Esophagus muscularis mucosa (tissue), 4 donors: Measurements from ENCODE around the gene RNASET2. TPM values are rescaled to one million over a fixed set of nuclear protein-coding genes. Genes with fewer than 3 reads are reported as not detected.
"Not testable (repeated sequence)": the region's sequence is repeated elsewhere in the genome, so short reads cannot be mapped to it uniquely, and the experiment has no call there.

Experiments
- DNase-seq: peaks from one replicate; pipeline ENCODE4 v3.0.0-alpha.2; 2017; ENCODE audit errors: extremely low spot score
- H3K27ac ChIP-seq, 4 donors: fragments of 200-600 bp; sonication (generic); replicated peaks in 1 of 4; 1 replicate in 3 of 4; 2 replicates in 1 of 4; pipeline ENCODE4 v1.5.1; 2016 to 2019; ENCODE audit warnings: mild to moderate bottlenecking in 1 of 4
- H3K27me3 ChIP-seq, 4 donors: fragments of 200-600 bp; sonication (generic); one replicate each; pipeline versions ENCODE4 v1.5.1 to v1.6.0; 2016 to 2019
- H3K36me3 ChIP-seq, 4 donors: fragments of 200-600 bp; sonication (generic); one replicate each; pipeline ENCODE4 v1.5.1; 2016 to 2019
- H3K4me1 ChIP-seq, 4 donors: fragments of 200-600 bp; sonication (generic); one replicate each; pipeline ENCODE4 v1.5.1; 2016 to 2019
- H3K4me3 ChIP-seq, 4 donors: fragments of 200-600 bp; sonication (generic); 1 replicate in 2 of 4; 2 replicates in 2 of 4; pipeline ENCODE4 v1.5.1; 2016 to 2019; ENCODE audit warnings: mild to moderate bottlenecking in 4 of 4, moderate library complexity in 1 of 4
- H3K9me3 ChIP-seq, 4 donors: fragments of 200-600 bp; sonication (generic); 1 replicate in 3 of 4; 2 replicates in 1 of 4; pipeline ENCODE4 v1.5.1; 2016 to 2019
- CTCF ChIP-seq, 3 experiments: fragments of 200-600 bp in 2 of 3; fragments of 450-650 bp in 1 of 3; sonication (generic) in 2 of 3; IDR thresholded peaks; one replicate each; pipeline ENCODE4 v1.5.1; 2017 to 2019; ENCODE audit warnings: antibody characterized with exemption in 3 of 3, mild to moderate bottlenecking in 2 of 3, moderate library complexity in 1 of 3
- EP300 ChIP-seq: sonication (generic); formaldehyde crosslinking; IDR thresholded peaks from one replicate; pipeline ENCODE4 v1.6.1; 2017; ENCODE audit warnings: antibody characterized with exemption
- POLR2A ChIP-seq: fragments of 450-650 bp; IDR thresholded peaks from one replicate; pipeline ENCODE4 v1.6.1; 2017; ENCODE audit warnings: antibody characterized with exemption, moderate library complexity, mild to moderate bottlenecking, low read depth
- POLR2AphosphoS5 ChIP-seq, 2 donors: sonication (generic); formaldehyde crosslinking; IDR thresholded peaks; one replicate each; pipeline ENCODE4 v1.6.1; 2017; ENCODE audit warnings: antibody characterized with exemption in 2 of 2
- WGBS: methylation state at CpG from one replicate; pipeline ENCODE4 v1.1.5; 2018; 5-methylcytosine and 5-hydroxymethylcytosine counted together
- intact Hi-C: fragments of 100-400 bp; cut with DNase I; formaldehyde crosslinking; loops from one replicate; pipeline ENCODE4 v1.15.1; 2023
- total RNA-seq, 4 donors: library from RNA; depleted of rRNA; stranded (reverse); fragments of >200 nt; gene quantifications; one replicate each; pipeline versions ENCODE4 v1.1.0 to v1.2.1, GENCODE V29; 2016

The RNASET2 gene
- total RNA-seq, 4 donors from 2014 or later = 24.1 to 54.5 (median 30.4) TPM

- Histone ChIP-seq H3K36me3 (no peaks in the 10 kb centered on the region), H3K4me3 (no peak overlapping the region), H3K27ac (no peak overlapping the region), H3K4me1 (peaks cover 0 to 8% (median 3%) of the 10 kb centered on the region in 4 donors), H3K9me3 (no peaks in the 10 kb centered on the region), H3K27me3 (peaks cover 0 to 3% (median 0%) of the 10 kb centered on the region in 4 donors)
- no peak for TF ChIP-seq POLR2AphosphoS5 (IDR thresholded peaks at IDR 0.05)
- TF ChIP-seq CTCF (IDR thresholded peaks at IDR 0.05) = no peak
- TF ChIP-seq POLR2A = no peak
- no peak for TF ChIP-seq EP300
- WGBS = 92% methylated on average over 32 of the region's 33 CpGs
- peak; percentile 81 for DNase-seq
- intact Hi-C loops = no loop called here
These were observed 54.1 kb downstream of the RNASET2 start for GRCh38 chr6:166902211-166902755.

DNA sequence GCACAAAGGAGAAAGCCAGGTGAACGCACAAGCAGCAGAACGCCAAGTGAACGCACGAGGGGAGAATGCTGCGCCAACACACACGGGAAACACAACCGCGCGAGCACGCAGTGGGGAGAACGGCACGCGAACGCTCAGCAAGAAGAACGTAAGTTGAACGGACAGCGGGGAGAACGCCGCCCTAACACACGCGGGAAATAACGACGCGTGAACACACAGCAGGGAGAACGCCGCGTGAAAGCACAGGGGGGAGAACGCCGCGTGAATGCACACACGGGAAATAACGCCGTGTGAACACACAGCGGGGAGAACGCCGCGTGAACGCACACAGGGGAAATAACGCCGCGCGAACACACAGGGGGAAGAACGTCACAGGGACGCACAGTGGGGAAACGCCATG is 54.7 kb downstream of the RNASET2 start:
- no peaks in the 10 kb centered on the region for H3K36me3 ChIP-seq
- no peak overlapping the region for H3K27ac ChIP-seq
- no peak for TF ChIP-seq POLR2AphosphoS5 (IDR thresholded peaks at IDR 0.05)
- H3K4me3 ChIP-seq = no peak overlapping the region
- H3K9me3 ChIP-seq = no peaks in the 10 kb centered on the region
- DNase-seq = peak; percentile 53
- 94% methylated on average over 45 of the region's 45 CpGs for WGBS
- H3K4me1 ChIP-seq = peaks cover 0 to 8% (median 3%) of the 10 kb centered on the region in 4 donors
- intact Hi-C loops = no loop called here
- H3K27me3 ChIP-seq = peaks cover 0 to 3% (median 0%) of the 10 kb centered on the region in 4 donors

- WGBS = 93% methylated on average over 53 of the region's 53 CpGs
- no peaks in the 10 kb centered on the region for H3K36me3 ChIP-seq
- no peak overlapping the region for H3K4me3 ChIP-seq
- DNase-seq = peak; percentile 21
- TF ChIP-seq EP300 = no peak
- no peak for TF ChIP-seq CTCF (IDR thresholded peaks at IDR 0.05)
- no peak for TF ChIP-seq POLR2A
- no peak for TF ChIP-seq POLR2AphosphoS5 (IDR thresholded peaks at IDR 0.05)
- no peaks in the 10 kb centered on the region for H3K9me3 ChIP-seq
- no peak overlapping the region for H3K27ac ChIP-seq
- intact Hi-C loops = no loop called here
- H3K27me3 ChIP-seq = peaks cover 0 to 3% (median 0%) of the 10 kb centered on the region in 4 donors
- H3K4me1 ChIP-seq = peaks cover 0 to 8% (median 3%) of the 10 kb centered on the region in 4 donors
These were observed 55.3 kb downstream of the RNASET2 start for GRCh38 chr6:166900956-166901607.

DNA sequence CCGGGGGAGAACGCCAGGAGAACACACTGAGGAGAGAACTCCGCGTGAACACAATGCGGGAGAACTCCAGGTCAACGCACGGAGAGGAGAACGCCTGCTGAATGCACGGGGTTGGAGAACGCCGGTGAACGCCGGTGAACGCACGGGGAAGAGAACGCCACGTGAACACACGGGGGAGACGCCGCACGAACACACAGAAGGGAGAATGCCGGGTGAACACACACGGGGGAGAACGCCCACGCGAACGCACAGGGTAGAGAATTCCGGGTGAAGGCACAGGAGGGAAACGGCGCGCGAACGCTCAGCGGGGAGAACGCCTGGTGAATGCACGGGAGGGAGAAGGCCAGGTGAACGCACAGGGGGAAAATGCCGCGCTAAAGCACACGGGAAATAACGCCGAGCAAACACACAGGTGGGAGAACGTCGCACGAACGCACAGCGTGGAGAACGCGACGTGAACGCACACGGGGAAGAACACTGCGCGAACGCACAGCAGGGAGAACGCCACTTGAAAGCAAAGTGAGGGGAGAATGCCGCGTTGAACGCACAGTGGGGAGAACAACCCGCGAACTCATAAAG is 56.1 kb downstream of the RNASET2 start:
- Histone ChIP-seq H3K36me3 (no peaks in the 10 kb centered on the region), H3K27me3 (peaks cover 0 to 3% (median 0%) of the 10 kb centered on the region in 4 donors), H3K4me3 (no peak overlapping the region), H3K27ac (no peak overlapping the region), H3K4me1 (peaks cover 0 to 8% (median 3%) of the 10 kb centered on the region in 4 donors), H3K9me3 (no peaks in the 10 kb centered on the region)
- 94% methylated on average over 61 of the region's 61 CpGs for WGBS
- DNase-seq = peak; percentile 50
- TF ChIP-seq POLR2AphosphoS5 (IDR thresholded peaks at IDR 0.05) (no peak), POLR2A (no peak), EP300 (no peak), CTCF (IDR thresholded peaks at IDR 0.05) (no peak)
- intact Hi-C loops = no loop called here

DNA sequence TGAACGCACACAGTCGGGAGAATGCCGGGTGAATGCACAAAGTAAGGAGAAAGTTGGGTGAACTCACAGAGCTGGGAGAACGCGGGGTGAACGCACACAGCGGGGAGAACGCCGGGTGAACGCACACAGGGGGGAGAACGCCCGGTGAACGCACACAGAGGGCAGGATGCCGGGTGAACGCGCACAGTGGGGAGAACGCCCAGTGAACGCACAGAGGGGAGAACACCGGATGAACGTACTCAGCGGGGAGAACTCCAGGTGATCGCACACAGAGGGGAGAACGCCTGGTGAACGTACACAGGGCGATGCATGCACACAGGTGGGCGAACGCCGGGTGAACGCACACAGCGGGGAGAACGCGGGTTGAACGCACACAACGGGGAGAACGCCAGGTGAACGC is 57.4 kb downstream of the RNASET2 start:
- WGBS = 94% methylated on average over 36 of the region's 36 CpGs
- Histone ChIP-seq H3K4me3 (no peak overlapping the region), H3K4me1 (peaks cover 0 to 2% (median 0%) of the 10 kb centered on the region in 4 donors), H3K36me3 (no peaks in the 10 kb centered on the region), H3K9me3 (no peaks in the 10 kb centered on the region), H3K27me3 (no peaks in the 10 kb centered on the region), H3K27ac (no peak overlapping the region)
- TF ChIP-seq POLR2AphosphoS5 (IDR thresholded peaks at IDR 0.05) (no peak), EP300 (no peak), CTCF (IDR thresholded peaks at IDR 0.05) (no peak), POLR2A (no peak)
- intact Hi-C loops = no loop called here
- DNase-seq = no peak

DNA sequence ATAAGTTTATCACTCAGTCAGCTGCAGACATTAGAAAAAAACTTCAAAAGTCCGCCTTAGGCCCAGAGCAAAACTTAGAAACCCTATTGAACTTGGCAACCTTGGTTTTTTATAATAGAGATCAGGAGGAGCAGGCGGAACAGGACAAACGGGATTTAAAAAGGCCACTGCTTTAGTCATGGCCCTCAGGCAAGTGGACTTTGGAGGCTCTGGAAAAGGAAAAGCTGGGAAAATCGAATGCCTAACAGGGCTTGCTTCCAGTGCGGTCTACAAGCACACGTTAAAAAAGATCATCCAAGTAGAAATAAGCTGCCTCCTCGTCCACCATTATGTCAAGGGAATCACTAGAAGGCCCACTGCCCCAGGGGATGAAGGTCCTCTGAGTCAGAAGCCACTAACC is 61.7 kb downstream of the RNASET2 start:
- 92% methylated on average over 7 of the region's 7 CpGs for WGBS
- H3K4me3 ChIP-seq, H3K9me3 ChIP-seq, DNase-seq, H3K4me1 ChIP-seq, H3K27me3 ChIP-seq, H3K36me3 ChIP-seq, intact Hi-C loops, H3K27ac ChIP-seq: not testable (repeated sequence)

GRCh38 chr6:166892472-166892871 is 63.9 kb downstream of the RNASET2 start:
- intact Hi-C loops, H3K4me3 ChIP-seq, DNase-seq, H3K36me3 ChIP-seq, H3K27me3 ChIP-seq, H3K4me1 ChIP-seq, H3K9me3 ChIP-seq, H3K27ac ChIP-seq: not testable (repeated sequence)
- 64% methylated on average over 5 of the region's 5 CpGs for WGBS

- DNase-seq, H3K4me1 ChIP-seq, H3K27me3 ChIP-seq, H3K9me3 ChIP-seq, H3K4me3 ChIP-seq, H3K27ac ChIP-seq, intact Hi-C loops, H3K36me3 ChIP-seq: not testable (repeated sequence)
- 56% methylated on average over 3 of the region's 4 CpGs for WGBS
These were observed 69.6 kb downstream of the RNASET2 start for GRCh38 chr6:166886773-166887172.
